Activated CD8-positive, alpha-beta memory T cell treated with anti-CD3 and anti-CD28 coated beads, Interleukin-2, amount 50 U/mL, for 24 hours (primary cell): ENCODE data around the gene AJUBA.
A peak's percentile ranks its signal among the peaks of the same experiment; 100 is the strongest.
"Not testable (repeated sequence)": the region's sequence is repeated elsewhere in the genome, so short reads cannot be mapped to it uniquely, and the experiment has no call there.

ENCODE experiments used
- DNase-seq: peaks from one replicate; pipeline ENCODE4 v3.0.0-alpha.2; 2020; ENCODE audit errors: extremely low read depth

AJUBA gene

GRCh38 chr14:23006544-23007419 lies 24.4 kb upstream of the AJUBA start:
- DNase-seq: peak; percentile 90

GRCh38 chr14:23006188-23006534 lies 23.8 kb upstream of the AJUBA start:
- DNase-seq: no peak

DNA sequence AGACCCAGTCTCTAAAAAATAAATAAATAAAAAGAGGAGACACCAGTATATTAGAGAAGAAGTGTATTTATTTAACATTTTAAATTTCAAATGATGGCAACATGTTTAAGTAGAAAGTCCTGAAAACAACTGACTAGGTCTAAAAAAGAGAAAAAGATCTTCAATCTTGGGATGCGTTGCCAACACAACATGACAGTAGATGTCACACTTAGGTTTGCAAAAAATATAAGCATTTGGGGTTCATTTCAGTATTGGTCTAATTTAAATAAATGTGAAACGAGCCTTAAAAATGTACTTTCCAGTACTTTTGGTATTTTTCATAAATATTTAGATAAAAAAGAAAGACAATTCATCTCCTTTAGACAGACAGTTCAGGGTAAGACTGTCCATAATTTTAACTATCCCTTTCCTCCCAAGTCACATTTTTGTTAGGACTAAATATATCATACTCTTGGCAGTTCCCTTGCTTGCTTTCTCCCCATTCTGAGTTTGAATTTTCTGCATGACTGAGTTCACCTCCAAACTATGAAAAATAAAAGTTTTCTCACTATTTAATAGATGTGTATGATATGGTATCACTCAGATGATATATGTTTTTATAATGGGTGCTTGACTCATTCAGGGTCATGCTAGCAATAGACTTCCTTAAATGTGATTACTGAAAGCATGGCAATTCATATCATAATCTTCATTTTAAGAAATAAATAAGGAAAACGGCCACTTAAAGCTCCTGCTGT lies 23.3 kb upstream of the AJUBA start:
- DNase-seq: no peak

- not testable (repeated sequence) for DNase-seq
Observed at GRCh38 chr14:23004274-23004673, 21.9 kb upstream of the AJUBA start.

GRCh38 chr14:23002592-23002991 lies 20.2 kb upstream of the AJUBA start:
- no peak for DNase-seq

GRCh38 chr14:23000860-23001259 lies 18.5 kb upstream of the AJUBA start:
- no peak for DNase-seq

- DNase-seq: no peak
Observed at GRCh38 chr14:22998329-22999012, 16.1 kb upstream of the AJUBA start.

GRCh38 chr14:22997676-22998323 lies 15.4 kb upstream of the AJUBA start:
- no peak for DNase-seq

- no peak for DNase-seq
Observed at GRCh38 chr14:22996768-22997654, 14.7 kb upstream of the AJUBA start.

DNA sequence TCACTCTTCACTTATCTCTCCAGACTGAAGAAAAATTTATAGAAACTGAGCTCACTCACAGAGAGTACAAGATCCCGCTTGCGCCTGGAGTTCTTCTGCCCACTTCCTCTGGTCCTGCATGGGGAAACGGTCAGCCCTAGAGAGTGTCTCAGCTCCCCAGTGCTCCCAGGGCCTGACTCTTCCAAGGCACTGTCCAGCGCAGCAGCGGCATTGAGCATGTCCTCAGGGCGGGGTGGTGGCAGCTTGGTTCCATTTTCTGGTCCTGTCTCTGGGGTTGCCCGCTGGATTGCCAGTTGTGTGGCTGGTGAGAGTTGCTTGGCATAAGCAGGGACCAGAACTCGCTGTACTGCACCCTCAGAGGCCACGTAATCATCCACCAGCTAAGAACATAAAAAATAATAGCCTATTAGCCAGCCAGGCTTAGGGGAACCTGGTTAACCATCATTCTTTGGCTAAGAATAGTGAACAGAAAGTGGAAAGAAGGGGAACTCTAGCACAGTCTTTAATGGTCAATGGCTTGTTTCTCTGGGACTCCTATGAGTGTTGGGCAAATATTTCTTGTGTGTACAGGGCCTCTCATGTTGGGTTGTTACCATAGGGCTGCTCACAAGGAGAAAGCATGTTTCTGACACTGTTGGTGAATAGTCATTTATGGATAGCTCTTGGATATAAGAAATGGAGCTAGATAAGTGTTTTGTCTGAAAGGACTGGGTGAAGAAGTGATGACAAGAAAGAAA lies 13.7 kb upstream of the AJUBA start:
- DNase-seq: no peak

DNA sequence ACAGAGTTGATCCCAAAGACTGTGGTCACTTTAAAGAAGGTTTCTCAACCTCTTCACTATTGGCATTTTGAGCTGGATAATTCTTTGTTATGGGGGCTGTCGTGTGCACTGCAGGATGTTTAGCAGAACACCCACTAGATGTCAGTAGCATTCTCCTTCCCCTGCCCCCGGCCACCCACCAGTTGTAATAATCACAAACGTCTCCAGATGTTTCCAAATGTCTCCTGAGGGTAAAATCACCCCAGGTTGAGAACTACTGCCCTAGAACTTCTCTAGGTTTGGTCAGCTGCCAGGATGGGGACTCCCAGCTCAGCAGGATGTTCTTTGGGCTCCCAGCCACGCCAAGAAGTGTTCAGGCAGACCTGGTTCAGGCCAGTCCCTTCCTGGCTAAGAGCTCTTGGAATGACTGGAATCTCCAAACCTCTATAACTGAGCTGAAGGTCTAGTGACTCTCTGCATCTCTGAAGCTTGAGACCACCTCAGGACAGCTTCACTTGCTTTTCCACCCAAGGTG lies 12.5 kb upstream of the AJUBA start:
- DNase-seq: no peak

GRCh38 chr14:22993517-22993916 lies 11.2 kb upstream of the AJUBA start:
- no peak for DNase-seq

- no peak for DNase-seq
Observed at GRCh38 chr14:22991852-22992251, 9.5 kb upstream of the AJUBA start.

GRCh38 chr14:22987291-22987690 lies 4.9 kb upstream of the AJUBA start:
- DNase-seq: no peak

GRCh38 chr14:22986508-22987054 lies 4.2 kb upstream of the AJUBA start:
- peak; percentile 76 for DNase-seq

DNA sequence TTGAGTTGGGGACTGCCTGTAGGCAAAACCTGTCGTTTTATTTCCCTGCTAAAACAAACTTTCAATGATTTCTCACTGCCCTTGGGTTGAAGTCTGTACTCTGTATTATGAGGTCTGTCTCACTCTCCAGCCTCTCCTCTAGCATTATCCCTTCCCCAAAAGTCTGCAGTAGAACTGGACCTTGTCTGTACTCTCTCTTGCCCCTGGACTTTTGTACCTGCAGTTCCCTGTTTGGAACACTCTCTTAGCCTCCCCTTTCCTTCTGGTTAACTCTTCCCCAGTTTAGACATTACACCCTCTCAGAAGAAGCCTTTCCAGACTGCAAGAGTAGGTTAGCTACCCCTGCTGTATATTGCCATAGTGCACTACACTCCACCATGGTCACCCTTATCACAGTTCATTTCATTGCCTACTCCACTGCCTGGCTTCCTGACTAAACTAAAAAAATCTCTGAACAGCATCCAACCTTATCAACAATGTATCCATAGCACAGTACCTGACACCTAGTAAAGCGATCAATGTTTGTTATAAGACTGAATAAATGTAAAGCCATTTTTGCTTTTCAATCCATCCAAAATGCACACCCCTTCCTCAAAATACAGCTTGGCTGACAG lies 3.6 kb upstream of the AJUBA start:
- no peak for DNase-seq

DNA sequence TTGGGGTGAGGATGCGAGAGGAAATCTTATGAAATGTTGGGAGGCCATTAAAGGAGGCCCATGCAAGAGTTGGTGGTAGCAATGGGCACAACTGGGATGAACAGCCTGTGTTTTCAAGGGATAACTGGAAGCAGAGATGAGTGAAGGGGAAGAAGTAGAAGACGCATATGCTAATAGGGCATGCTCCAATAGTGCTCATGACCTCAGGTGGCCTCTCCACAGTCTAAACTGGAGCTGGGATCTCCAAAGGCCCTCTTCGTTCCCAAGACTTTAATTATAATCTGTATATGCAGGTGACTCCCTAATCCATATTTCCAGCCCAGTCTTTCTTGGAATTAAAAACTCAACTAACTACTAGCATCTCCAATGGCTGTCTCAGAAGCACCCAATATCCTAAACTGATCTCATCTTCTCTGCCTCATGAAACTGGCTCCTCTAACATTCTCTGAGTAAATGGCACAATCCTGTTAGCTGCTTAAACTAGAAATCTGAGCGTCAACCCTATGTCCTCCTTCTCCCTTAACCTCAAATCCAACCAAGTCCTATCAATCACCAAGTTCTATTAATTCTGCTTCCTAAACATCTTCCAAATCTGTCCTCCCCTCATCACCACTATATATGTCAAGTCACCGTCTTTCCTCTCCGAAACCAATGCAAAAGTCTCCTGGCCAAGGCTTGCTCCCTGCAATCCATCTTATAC lies 2.8 kb upstream of the AJUBA start:
- DNase-seq: no peak

DNA sequence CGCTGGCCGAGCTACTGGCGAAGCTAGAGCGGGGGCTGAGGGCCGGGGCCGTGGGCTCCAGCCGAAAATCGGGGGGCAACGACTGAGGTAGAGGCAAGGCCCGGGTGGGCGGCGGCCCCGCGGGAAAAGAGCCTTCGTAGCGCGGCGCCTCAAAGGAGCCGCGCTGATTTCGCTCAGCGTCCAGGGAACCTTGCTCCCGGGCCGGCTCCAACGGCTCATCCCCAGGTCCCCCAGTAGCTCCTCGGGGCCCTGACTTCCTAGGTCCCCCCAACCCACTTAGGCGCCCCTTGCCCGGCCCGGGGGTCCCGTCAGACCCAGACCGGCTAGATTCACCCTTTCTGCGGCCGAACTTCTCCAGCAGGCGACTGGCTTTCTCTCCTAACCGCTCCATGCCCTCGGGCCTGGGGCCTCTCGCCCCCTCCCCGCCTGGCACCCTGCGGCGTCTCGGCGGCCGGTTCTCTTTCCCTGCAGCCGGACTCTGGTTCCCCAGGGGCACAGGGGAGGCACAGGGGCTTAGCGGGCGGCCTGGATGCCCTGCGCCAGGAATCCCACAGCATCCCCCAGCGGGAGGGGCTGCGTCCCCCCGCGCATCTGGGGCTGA lies 375 bp downstream of the AJUBA start:
- DNase-seq: no peak
